HG03457 (cell line): ENCODE data around the gene GRK3.

Source experiments
- ATAC-seq: cut with Tn5 transposase; IDR thresholded peaks from one replicate; pipeline ENCODE4 v1.9.1; 2021; ENCODE audit warnings: moderate number of reproducible peaks; ENCODE audit not compliant: unreplicated experiment

Gene GRK3

GRCh38 chr22:25750569-25751173 is 186.2 kb downstream of the GRK3 start:
- ATAC-seq: no peak

GRCh38 chr22:25751174-25751581 is 186.7 kb downstream of the GRK3 start:
- ATAC-seq: no peak

GRCh38 chr22:25752615-25753214 is 188.2 kb downstream of the GRK3 start:
- no peak for ATAC-seq

GRCh38 chr22:25753252-25753651 is 188.8 kb downstream of the GRK3 start:
- no peak for ATAC-seq

- ATAC-seq: no peak
Measured at GRCh38 chr22:25754527-25755202, 190.2 kb downstream of the GRK3 start.

GRCh38 chr22:25757686-25758085 is 193.2 kb downstream of the GRK3 start:
- no peak for ATAC-seq

- no peak for ATAC-seq
Measured at GRCh38 chr22:25758316-25758715, 193.8 kb downstream of the GRK3 start.

- no peak for ATAC-seq
Measured at GRCh38 chr22:25759825-25760231, 195.4 kb downstream of the GRK3 start.

- ATAC-seq: no peak
Measured at GRCh38 chr22:25760294-25760693, 195.8 kb downstream of the GRK3 start.

GRCh38 chr22:25760848-25761595 is 196.5 kb downstream of the GRK3 start:
- ATAC-seq: no peak

- no peak for ATAC-seq
Measured at GRCh38 chr22:25762147-25762546, 197.7 kb downstream of the GRK3 start.

- ATAC-seq: no peak
Measured at GRCh38 chr22:25763239-25763777, 198.8 kb downstream of the GRK3 start.

GRCh38 chr22:25764270-25765015 is 200.0 kb downstream of the GRK3 start:
- ATAC-seq: no peak

- no peak for ATAC-seq
Measured at GRCh38 chr22:25765016-25765367, 200.5 kb downstream of the GRK3 start.

- no peak for ATAC-seq
Measured at GRCh38 chr22:25765801-25766200, 201.3 kb downstream of the GRK3 start.

- ATAC-seq: no peak
Measured at GRCh38 chr22:25766418-25766817, 201.9 kb downstream of the GRK3 start.

GRCh38 chr22:25770333-25770732 is 205.9 kb downstream of the GRK3 start:
- no peak for ATAC-seq

GRCh38 chr22:25772288-25772687 is 207.8 kb downstream of the GRK3 start:
- ATAC-seq: no peak

- ATAC-seq: no peak
Measured at GRCh38 chr22:25774575-25775026, 210.1 kb downstream of the GRK3 start.

GRCh38 chr22:25775531-25775930 is 211.1 kb downstream of the GRK3 start:
- no peak for ATAC-seq

- no peak for ATAC-seq
Measured at GRCh38 chr22:25777411-25777810, 212.9 kb downstream of the GRK3 start.
